K562 (cell line): Measurements from ENCODE around the gene ZNF667. TPM values are rescaled to one million over a fixed set of nuclear protein-coding genes. Genes with fewer than 3 reads are reported as not detected.

Experiments used
- BHLHE40 ChIP-seq: IDR thresholded peaks from 2 replicates; pipeline ENCODE4 v1.6.1; 2011; ENCODE audit warnings: low read length, improper control_type of control experiment
- CBFB ChIP-seq: sonication (generic); formaldehyde crosslinking; IDR thresholded peaks from 2 replicates; pipeline ENCODE4 v1.4.0; 2020; ENCODE audit warnings: mild to moderate bottlenecking, missing genetic modification reagents
- CTCFL ChIP-seq: IDR thresholded peaks from 2 replicates; pipeline ENCODE4 v1.6.1; 2011; ENCODE audit warnings: borderline replicate concordance, low read depth, mild to moderate bottlenecking, moderate library complexity, low read length; ENCODE audit not compliant: insufficient read depth, poor library complexity, severe bottlenecking
- ETS2 ChIP-seq: IDR thresholded peaks from 2 replicates; pipeline ENCODE4 v1.6.1; 2016; ENCODE audit warnings: borderline replicate concordance, missing genetic modification characterization, mild to moderate bottlenecking, moderate library complexity, missing compliant biosample characterization; ENCODE audit not compliant: poor library complexity, severe bottlenecking
- ETV1 ChIP-seq: fragments of 450-650 bp; conservative IDR thresholded peaks from 2 replicates; pipeline ENCODE4 v1.6.1; 2016; ENCODE audit warnings: missing genetic modification characterization, control low read depth, low read depth, missing compliant biosample characterization
- FOSL1 ChIP-seq: fragments of 200-800 bp; sonication (Bioruptor generic); conservative IDR thresholded peaks from 2 replicates; pipeline ENCODE4 v1.6.1; 2016; ENCODE audit warnings: missing genetic modification characterization, missing compliant biosample characterization
- FOXA3 ChIP-seq, 2 experiments: fragments of 450-650 bp in 1 of 2; sonication (generic) in 1 of 2; formaldehyde crosslinking; IDR thresholded peaks in 1 of 2; conservative IDR thresholded peaks in 1 of 2; 2 replicates each; pipeline versions ENCODE4 v1.4.0 to v1.8.0; 2020 to 2022; ENCODE audit warnings: mild to moderate bottlenecking in 2 of 2, missing genetic modification reagents in 1 of 2
- MAZ ChIP-seq, 2 experiments: fragments of 450-650 bp in 1 of 2; sonication (generic) in 1 of 2; formaldehyde crosslinking; IDR thresholded peaks in 1 of 2; conservative IDR thresholded peaks in 1 of 2; 2 replicates each; pipeline versions ENCODE4 v1.4.0 to v1.5.0; 2020; ENCODE audit warnings: mild to moderate bottlenecking in 1 of 2, missing genetic modification reagents in 1 of 2
- MYNN ChIP-seq, 2 experiments: sonication (generic); formaldehyde crosslinking in 1 of 2; IDR thresholded peaks; 2 replicates each; pipeline versions ENCODE4 v1.5.0 to v1.6.1; 2016 to 2020; ENCODE audit warnings: antibody characterized with exemption in 1 of 2, missing genetic modification reagents in 1 of 2
- NFRKB ChIP-seq: fragments of 450-650 bp; IDR thresholded peaks from 2 replicates; pipeline ENCODE4 v1.6.1; 2016; ENCODE audit warnings: low read depth
- NR0B1 ChIP-seq: fragments of 450-650 bp; IDR thresholded peaks from one replicate; pipeline ENCODE4 v1.6.1; 2018; ENCODE audit warnings: mild to moderate bottlenecking, moderate library complexity; ENCODE audit not compliant: partially characterized antibody
- NR2C1 ChIP-seq, 2 experiments: fragments of 450-650 bp; IDR thresholded peaks; 2 replicates each; pipeline ENCODE4 v1.6.1; 2017; ENCODE audit warnings: mild to moderate bottlenecking in 2 of 2, antibody characterized with exemption in 1 of 2, inconsistent platforms in 1 of 2, missing compliant biosample characterization in 1 of 2, missing genetic modification characterization in 1 of 2
- RAD21 ChIP-seq, 2 experiments: fragments of 250-450 bp in 1 of 2; fragments of 450-650 bp in 1 of 2; sonication (Bioruptor Pico) in 1 of 2; formaldehyde crosslinking in 1 of 2; IDR thresholded peaks in 1 of 2; conservative IDR thresholded peaks in 1 of 2; 2 replicates each; pipeline versions ENCODE4 v1.4.0 to v1.8.0; 2020 to 2022; ENCODE audit warnings: mild to moderate bottlenecking in 2 of 2, moderate library complexity in 1 of 2
- STAT6 ChIP-seq: sonication (generic); formaldehyde crosslinking; IDR thresholded peaks from 2 replicates; pipeline ENCODE4 v1.8.1; 2023; ENCODE audit warnings: mild to moderate bottlenecking, missing genetic modification reagents
- ZC3H8 ChIP-seq: fragments of 450-650 bp; IDR thresholded peaks from 2 replicates; pipeline ENCODE4 v1.6.1; 2017
- ZFP1 ChIP-seq: fragments of 450-650 bp; formaldehyde crosslinking; IDR thresholded peaks from 2 replicates; pipeline ENCODE4 v1.4.0; 2020; ENCODE audit warnings: mild to moderate bottlenecking, mixed read lengths
- ZKSCAN1 ChIP-seq: fragments of 150-350 bp; IDR thresholded peaks from 2 replicates; pipeline ENCODE4 v1.6.1; 2016; ENCODE audit warnings: low read depth, low read length
- ZNF134 ChIP-seq: fragments of 250-450 bp; sonication (Bioruptor Pico); conservative IDR thresholded peaks from 2 replicates; pipeline ENCODE4 v1.4.0; 2020
- ZNF445 ChIP-seq: fragments of 250-450 bp; sonication (Bioruptor Pico); IDR thresholded peaks from 2 replicates; pipeline ENCODE4 v1.4.0; 2020; ENCODE audit warnings: low read depth, mild to moderate bottlenecking, moderate library complexity
- ZNF766 ChIP-seq: fragments of 200-800 bp; sonication (Bioruptor generic); conservative IDR thresholded peaks from 2 replicates; pipeline ENCODE4 v1.6.1; 2016; ENCODE audit warnings: missing genetic modification characterization, missing compliant biosample characterization
- polyA plus RNA-seq, 8 experiments: library from polyadenylated mRNA; depleted of rRNA in 4 of 8; stranded (reverse) in 5 of 8; unstranded in 3 of 8; fragments of >200 nt; fragmentation: Nextera tagmentation in 2 of 8; fragmentation: Illumina TruSeq in 1 of 8; extraction: Ambion mirVana in 2 of 8; extraction: Trizol in 1 of 8; gene quantifications; 2 replicates each; pipeline versions ENCODE4 v1.2.1 to v1.2.3, GENCODE V29; 2011 to 2014; ENCODE audit warnings: inconsistent platforms in 1 of 8, missing spikeins in 1 of 8
- total RNA-seq, 7 experiments: library from RNA; depleted of rRNA in 6 of 7; stranded (reverse); fragments of >200 nt in 6 of 7; fragmentation: Illumina TruSeq in 2 of 7; extraction: Trizol in 2 of 7; gene quantifications; 2 replicates each; pipeline versions ENCODE4 v1.2.1 to v1.2.3, GENCODE V29; 2011 to 2021; ENCODE audit warnings: low replicate concordance in 1 of 7

The ZNF667 gene
- total and polyA plus RNA-seq, 9 of the 15 experiments (the other 6 are each of a cell fraction or from before 2014, with no cell fraction given) = not detected

GRCh38 chr19:56393119-56394012 is 83.8 kb downstream of the ZNF667 start, which contains the start of gene ZNF582 (continued):
- TF ChIP-seq ETS2 (tag) (no peak), CBFB (CRISPR knock-in tag) (no peak), FOSL1 (peak; percentile 23; the same call in 1 of the 2 replicates), MYNN (IDR thresholded peaks at IDR 0.05) (no peak), MYNN (CRISPR knock-in tag; IDR thresholded peaks at IDR 0.05) (no peak), ZNF134 (0 out of 2 replicates have a peak, but pooled peaks have one; percentile 5), NFRKB (no peak), NR2C1 (IDR thresholded peaks at IDR 0.05) (peak; percentile 24; the same call in 1 of the 2 replicates), NR2C1 (tag; IDR thresholded peaks at IDR 0.05) (peak; percentile 60), NR0B1 (no peak), ZC3H8 (no peak), ZFP1 (CRISPR knock-in tag) (no peak), RAD21 (CRISPR knock-in tag; conservative IDR thresholded peaks at IDR 0.05 in 1 of 2, IDR thresholded peaks at IDR 0.05 in 1 of 2) (peak; percentile 9 to 54; a peak in 2 of 4 replicates), STAT6 (CRISPR knock-in tag) (no peak), FOXA3 (CRISPR knock-in tag; conservative IDR thresholded peaks at IDR 0.05 in 1 of 2, IDR thresholded peaks at IDR 0.05 in 1 of 2) (no peak), ZKSCAN1 (peak; percentile 46), MAZ (CRISPR knock-in tag; conservative IDR thresholded peaks at IDR 0.05 in 1 of 2, IDR thresholded peaks at IDR 0.05 in 1 of 2) (peak; percentile 55 to 83; a peak in 3 of 4 replicates), CTCFL (peak; percentile 92), ZNF766 (CRISPR knock-in tag) (peak; percentile 55; the same call in 1 of the 2 replicates), ZNF445 (no peak), BHLHE40 (peak; percentile 48), ETV1 (tag) (no peak; the same call in 1 of the 2 replicates)
